H1 (cell line): Measurements from ENCODE around the gene DYNLT2B. TPM values are rescaled to one million over a fixed set of nuclear protein-coding genes. Genes with fewer than 3 reads are reported as not detected.

Source experiments
- CBX5 ChIP-seq: fragments of 300-800, 300-1000 bp; sonication (generic); IDR thresholded peaks from 2 replicates; pipeline ENCODE4 v1.7.1; 2016; ENCODE audit warnings: antibody characterized with exemption, low read length, low read depth
- MAFK ChIP-seq: IDR thresholded peaks from 2 replicates; pipeline ENCODE4 v1.6.1; 2012; ENCODE audit warnings: low read depth, mild to moderate bottlenecking, improper control_type of control experiment, low read length
- SIX5 ChIP-seq: IDR thresholded peaks from 2 replicates; pipeline ENCODE4 v1.6.1; 2011; ENCODE audit warnings: mild to moderate bottlenecking, low read depth, low read length
- SP2 ChIP-seq: IDR thresholded peaks from 2 replicates; pipeline ENCODE4 v1.6.1; 2012; ENCODE audit warnings: mild to moderate bottlenecking, low read length, inconsistent platforms
- TBP ChIP-seq: IDR thresholded peaks from 2 replicates; pipeline ENCODE4 v1.6.1; 2011; ENCODE audit warnings: low read depth, low read length, improper control_type of control experiment
- polyA plus RNA-seq, 7 experiments: library from polyadenylated mRNA; depleted of rRNA in 3 of 7; stranded (reverse) in 5 of 7; unstranded in 2 of 7; fragments of >200 nt in 5 of 7; fragments of 200-250 nt in 2 of 7; gene quantifications; 1 replicate in 5 of 7; 2 replicates in 1 of 7; 4 replicates in 1 of 7; pipeline versions ENCODE4 v1.2.1 to v1.2.3, GENCODE V29; 2011 to 2013; ENCODE audit warnings: missing spikeins in 2 of 7, mixed read lengths in 2 of 7
- total RNA-seq: library from RNA; stranded (reverse); fragmentation: NEBNext Ultra II Directional; extraction: Animal tissue kit (Norgen Biotek cat#: 25700); gene quantifications from 2 replicates; pipeline ENCODE4 v1.2.1, GENCODE V29; 2021
- TF ChIP-seq, protein P1 (sequence below): fragments of 300-600 bp; sonication (generic); IDR thresholded peaks from 2 replicates; pipeline ENCODE4 v1.7.1; 2012; ENCODE audit warnings: low read length, moderate library complexity, mild to moderate bottlenecking, inconsistent platforms; ENCODE audit not compliant: insufficient replicate concordance

The DYNLT2B gene
- total and polyA plus RNA-seq, 2 of the 8 experiments (the other 6 are each of a cell fraction or from before 2014, with no cell fraction given), result 10.9 to 22.2 TPM

DNA sequence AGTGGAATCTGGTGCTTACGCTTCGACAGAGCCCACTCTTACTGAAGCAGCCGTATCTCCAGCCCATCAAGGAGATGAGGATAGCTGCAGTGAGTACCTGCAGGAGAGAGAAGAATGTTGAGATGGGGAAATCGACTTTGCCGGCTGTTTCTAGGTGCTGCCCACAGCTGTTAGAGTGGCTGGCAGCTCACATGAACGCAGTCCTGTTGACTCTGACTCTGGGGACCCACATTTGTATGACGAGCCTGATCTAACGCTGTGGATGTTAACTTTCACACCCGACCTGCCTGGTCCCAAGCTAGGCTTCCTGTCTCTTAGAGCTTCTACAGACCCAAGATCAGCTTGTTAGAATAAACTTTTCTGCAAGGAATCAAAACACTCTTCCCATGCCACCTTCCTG is 8.9 kb upstream of the DYNLT2B start (continued):
- TF ChIP-seq, protein P1, sequence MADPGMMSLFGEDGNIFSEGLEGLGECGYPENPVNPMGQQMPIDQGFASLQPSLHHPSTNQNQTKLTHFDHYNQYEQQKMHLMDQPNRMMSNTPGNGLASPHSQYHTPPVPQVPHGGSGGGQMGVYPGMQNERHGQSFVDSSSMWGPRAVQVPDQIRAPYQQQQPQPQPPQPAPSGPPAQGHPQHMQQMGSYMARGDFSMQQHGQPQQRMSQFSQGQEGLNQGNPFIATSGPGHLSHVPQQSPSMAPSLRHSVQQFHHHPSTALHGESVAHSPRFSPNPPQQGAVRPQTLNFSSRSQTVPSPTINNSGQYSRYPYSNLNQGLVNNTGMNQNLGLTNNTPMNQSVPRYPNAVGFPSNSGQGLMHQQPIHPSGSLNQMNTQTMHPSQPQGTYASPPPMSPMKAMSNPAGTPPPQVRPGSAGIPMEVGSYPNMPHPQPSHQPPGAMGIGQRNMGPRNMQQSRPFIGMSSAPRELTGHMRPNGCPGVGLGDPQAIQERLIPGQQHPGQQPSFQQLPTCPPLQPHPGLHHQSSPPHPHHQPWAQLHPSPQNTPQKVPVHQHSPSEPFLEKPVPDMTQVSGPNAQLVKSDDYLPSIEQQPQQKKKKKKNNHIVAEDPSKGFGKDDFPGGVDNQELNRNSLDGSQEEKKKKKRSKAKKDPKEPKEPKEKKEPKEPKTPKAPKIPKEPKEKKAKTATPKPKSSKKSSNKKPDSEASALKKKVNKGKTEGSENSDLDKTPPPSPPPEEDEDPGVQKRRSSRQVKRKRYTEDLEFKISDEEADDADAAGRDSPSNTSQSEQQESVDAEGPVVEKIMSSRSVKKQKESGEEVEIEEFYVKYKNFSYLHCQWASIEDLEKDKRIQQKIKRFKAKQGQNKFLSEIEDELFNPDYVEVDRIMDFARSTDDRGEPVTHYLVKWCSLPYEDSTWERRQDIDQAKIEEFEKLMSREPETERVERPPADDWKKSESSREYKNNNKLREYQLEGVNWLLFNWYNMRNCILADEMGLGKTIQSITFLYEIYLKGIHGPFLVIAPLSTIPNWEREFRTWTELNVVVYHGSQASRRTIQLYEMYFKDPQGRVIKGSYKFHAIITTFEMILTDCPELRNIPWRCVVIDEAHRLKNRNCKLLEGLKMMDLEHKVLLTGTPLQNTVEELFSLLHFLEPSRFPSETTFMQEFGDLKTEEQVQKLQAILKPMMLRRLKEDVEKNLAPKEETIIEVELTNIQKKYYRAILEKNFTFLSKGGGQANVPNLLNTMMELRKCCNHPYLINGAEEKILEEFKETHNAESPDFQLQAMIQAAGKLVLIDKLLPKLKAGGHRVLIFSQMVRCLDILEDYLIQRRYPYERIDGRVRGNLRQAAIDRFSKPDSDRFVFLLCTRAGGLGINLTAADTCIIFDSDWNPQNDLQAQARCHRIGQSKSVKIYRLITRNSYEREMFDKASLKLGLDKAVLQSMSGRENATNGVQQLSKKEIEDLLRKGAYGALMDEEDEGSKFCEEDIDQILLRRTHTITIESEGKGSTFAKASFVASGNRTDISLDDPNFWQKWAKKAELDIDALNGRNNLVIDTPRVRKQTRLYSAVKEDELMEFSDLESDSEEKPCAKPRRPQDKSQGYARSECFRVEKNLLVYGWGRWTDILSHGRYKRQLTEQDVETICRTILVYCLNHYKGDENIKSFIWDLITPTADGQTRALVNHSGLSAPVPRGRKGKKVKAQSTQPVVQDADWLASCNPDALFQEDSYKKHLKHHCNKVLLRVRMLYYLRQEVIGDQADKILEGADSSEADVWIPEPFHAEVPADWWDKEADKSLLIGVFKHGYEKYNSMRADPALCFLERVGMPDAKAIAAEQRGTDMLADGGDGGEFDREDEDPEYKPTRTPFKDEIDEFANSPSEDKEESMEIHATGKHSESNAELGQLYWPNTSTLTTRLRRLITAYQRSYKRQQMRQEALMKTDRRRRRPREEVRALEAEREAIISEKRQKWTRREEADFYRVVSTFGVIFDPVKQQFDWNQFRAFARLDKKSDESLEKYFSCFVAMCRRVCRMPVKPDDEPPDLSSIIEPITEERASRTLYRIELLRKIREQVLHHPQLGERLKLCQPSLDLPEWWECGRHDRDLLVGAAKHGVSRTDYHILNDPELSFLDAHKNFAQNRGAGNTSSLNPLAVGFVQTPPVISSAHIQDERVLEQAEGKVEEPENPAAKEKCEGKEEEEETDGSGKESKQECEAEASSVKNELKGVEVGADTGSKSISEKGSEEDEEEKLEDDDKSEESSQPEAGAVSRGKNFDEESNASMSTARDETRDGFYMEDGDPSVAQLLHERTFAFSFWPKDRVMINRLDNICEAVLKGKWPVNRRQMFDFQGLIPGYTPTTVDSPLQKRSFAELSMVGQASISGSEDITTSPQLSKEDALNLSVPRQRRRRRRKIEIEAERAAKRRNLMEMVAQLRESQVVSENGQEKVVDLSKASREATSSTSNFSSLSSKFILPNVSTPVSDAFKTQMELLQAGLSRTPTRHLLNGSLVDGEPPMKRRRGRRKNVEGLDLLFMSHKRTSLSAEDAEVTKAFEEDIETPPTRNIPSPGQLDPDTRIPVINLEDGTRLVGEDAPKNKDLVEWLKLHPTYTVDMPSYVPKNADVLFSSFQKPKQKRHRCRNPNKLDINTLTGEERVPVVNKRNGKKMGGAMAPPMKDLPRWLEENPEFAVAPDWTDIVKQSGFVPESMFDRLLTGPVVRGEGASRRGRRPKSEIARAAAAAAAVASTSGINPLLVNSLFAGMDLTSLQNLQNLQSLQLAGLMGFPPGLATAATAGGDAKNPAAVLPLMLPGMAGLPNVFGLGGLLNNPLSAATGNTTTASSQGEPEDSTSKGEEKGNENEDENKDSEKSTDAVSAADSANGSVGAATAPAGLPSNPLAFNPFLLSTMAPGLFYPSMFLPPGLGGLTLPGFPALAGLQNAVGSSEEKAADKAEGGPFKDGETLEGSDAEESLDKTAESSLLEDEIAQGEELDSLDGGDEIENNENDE, result no peak
- no peak for TF ChIP-seq TBP
- no peak for TF ChIP-seq SIX5
- TF ChIP-seq CBX5, result no peak
- no peak for TF ChIP-seq SP2
- no peak for TF ChIP-seq MAFK
